Smooth muscle cell of bladder (primary cell): ENCODE results near the gene MLKL. TPM values are rescaled to one million over a fixed set of nuclear protein-coding genes. Genes with fewer than 3 reads are reported as not detected.

Source experiments
- total RNA-seq: library from RNA; depleted of rRNA; stranded (reverse); fragments of >200 nt; gene quantifications from 2 replicates; pipeline ENCODE4 v1.2.3, GENCODE V29; 2014

The MLKL gene
- total RNA-seq: 7.7 and 8.5 TPM in 2 replicates

DNA sequence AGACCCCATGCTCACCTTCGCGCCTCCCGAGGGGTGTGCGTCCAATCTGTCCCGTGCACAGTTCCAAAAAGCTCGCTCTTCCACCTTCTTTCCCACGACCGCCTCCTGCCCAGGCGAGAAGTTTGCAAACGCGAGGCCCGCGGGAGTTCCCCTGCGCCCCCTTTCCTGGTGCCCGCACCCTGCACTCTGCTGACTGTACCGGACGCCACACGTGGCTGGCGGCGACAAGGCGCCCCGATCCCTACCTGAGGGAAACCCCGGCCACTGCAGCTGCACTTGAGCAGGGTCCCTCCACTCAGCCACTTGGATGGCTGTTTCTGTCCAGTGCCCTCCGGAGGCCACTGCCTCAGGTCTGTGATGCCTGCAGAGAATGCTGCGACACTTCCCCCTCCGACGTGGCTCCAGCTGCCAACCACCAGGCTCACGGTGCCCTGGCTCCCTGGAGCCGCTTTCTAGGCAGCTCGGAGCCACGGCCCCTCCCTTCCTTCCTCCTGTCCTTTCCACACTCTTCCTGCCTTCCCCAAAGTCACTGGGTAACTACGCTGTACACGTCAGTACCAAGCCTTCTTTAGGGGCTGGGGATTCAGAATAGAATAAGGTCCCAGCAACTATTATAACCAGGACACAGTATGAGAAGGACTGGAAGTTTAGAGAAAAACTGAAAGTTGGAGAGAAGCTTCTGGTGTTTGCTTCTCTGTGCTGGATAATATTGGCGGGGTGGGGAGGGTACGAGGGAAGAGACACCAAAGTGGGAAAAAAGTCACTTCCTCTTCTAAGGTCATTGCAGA is at the start of gene MLKL:
TSS of gene MLKL (minus strand) at position 425 of the 788 bp plus-strand sequence. CDS start 5,105 bp downstream, outside the sequence.

DNA sequence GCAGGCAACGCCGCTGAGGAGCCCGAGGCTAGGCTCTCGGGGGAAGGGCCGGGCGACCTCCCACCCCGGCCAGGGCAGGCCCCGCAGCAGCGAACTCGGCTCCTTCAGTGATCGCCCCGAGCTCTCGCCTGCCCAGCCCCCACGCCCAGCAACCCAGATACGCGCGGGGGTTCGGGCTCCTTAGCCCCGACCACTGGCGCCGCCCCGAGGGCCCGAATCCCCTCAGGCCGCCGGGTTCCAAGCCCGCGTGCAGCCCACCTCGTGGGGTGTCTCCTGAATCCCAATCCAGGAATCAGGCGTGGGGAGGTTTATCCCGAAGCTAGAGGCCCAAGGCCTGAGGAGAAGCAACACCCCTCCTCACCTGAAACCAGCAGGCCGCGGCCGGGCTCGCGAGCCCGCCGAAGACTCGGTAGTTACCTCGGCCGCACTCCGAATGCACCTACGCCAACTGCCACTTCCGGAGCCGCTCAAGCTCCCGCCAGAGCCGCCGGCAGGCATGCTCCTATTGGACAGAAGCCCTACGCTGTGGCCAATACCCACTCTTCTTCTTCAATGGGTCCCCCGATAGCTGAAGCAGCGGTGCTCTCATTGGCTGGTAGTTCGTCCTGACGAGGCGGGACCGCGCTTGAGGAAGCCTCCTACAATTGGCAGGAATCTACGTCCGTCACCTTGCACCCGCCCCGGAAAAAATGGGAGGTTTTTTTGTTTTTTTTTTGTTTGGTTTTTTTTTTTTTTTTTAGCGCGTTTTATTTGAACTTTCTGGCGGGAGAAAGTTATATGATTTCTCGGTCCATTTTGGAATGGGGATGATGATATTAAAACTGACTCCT is 34.0 kb downstream of the MLKL start, which contains the start of gene RFWD3:
TSS of gene RFWD3 (minus strand) at position 453 of the 830 bp plus-strand sequence. CDS start 5,428 bp downstream, outside the sequence.

Other genes with a start within 250 kb of the MLKL start
- gene GLG1, start 93.7 kb downstream of the MLKL start, total RNA-seq: 136 and 177 TPM in 2 replicates
- 7.4 and 9.1 TPM in 2 replicates for gene RFWD3, start 34.0 kb downstream of the MLKL start, total RNA-seq
- gene FA2H, start 74.0 kb upstream of the MLKL start, total RNA-seq: not detected in 2 replicates